H9 (cell line): ENCODE results near the gene PRDM5. TPM values are rescaled to one million over a fixed set of nuclear protein-coding genes. Genes with fewer than 3 reads are reported as not detected.

Source experiments
- DNase-seq: peaks from one replicate; pipeline ENCODE4 v3.0.0-alpha.2; 2017
- H2AFZ ChIP-seq: one replicate; pipeline ENCODE4 v1.6.1; 2013; ENCODE audit warnings: mild to moderate bottlenecking, low read length, control low read depth, moderate library complexity
- H2AK5ac ChIP-seq: 2 replicates; pipeline ENCODE4 v1.6.1; 2013; ENCODE audit warnings: low read length, control low read depth, mixed read lengths; ENCODE audit not compliant: insufficient read length
- H2BK120ac ChIP-seq: one replicate; pipeline ENCODE4 v1.6.1; 2013; ENCODE audit warnings: low read depth, mild to moderate bottlenecking, low read length, control low read depth, inconsistent platforms; ENCODE audit not compliant: poor library complexity, severe bottlenecking
- H2BK12ac ChIP-seq: 2 replicates; pipeline ENCODE4 v1.6.1; 2013; ENCODE audit warnings: low read length, control low read depth, mixed read lengths, low read depth; ENCODE audit not compliant: insufficient read length
- H2BK15ac ChIP-seq: 2 replicates; pipeline ENCODE4 v1.6.1; 2013; ENCODE audit warnings: low read depth, low read length, control low read depth
- H2BK20ac ChIP-seq: one replicate; pipeline ENCODE4 v1.6.1; 2013; ENCODE audit warnings: low read depth, mild to moderate bottlenecking, low read length, control low read depth, inconsistent platforms; ENCODE audit not compliant: poor library complexity, severe bottlenecking
- H2BK5ac ChIP-seq: 2 replicates; pipeline ENCODE4 v1.6.1; 2013; ENCODE audit warnings: low read length, control low read depth, mixed read lengths; ENCODE audit not compliant: insufficient read length
- H3K14ac ChIP-seq: 2 replicates; pipeline ENCODE4 v1.6.1; 2013; ENCODE audit warnings: low read length, control low read depth; ENCODE audit not compliant: insufficient read depth
- H3K18ac ChIP-seq: 2 replicates; pipeline ENCODE4 v1.6.1; 2013; ENCODE audit warnings: low read depth, mild to moderate bottlenecking, mixed read lengths, low read length, control low read depth; ENCODE audit not compliant: insufficient read length
- H3K23ac ChIP-seq: 2 replicates; pipeline ENCODE4 v1.6.1; 2013; ENCODE audit warnings: low read length, control low read depth, mixed read lengths, low read depth; ENCODE audit not compliant: insufficient read length
- H3K23me2 ChIP-seq: 2 replicates; pipeline ENCODE4 v1.6.1; 2013; ENCODE audit warnings: low read depth, mild to moderate bottlenecking, mixed read lengths, low read length, control low read depth; ENCODE audit not compliant: insufficient read length, poor library complexity, severe bottlenecking
- H3K27ac ChIP-seq: 2 replicates; pipeline ENCODE4 v1.5.1; 2013; ENCODE audit warnings: low read length, control low read depth, mixed read lengths, low read depth; ENCODE audit not compliant: insufficient read length
- H3K27me3 ChIP-seq: 2 replicates; pipeline ENCODE4 v1.6.1; 2013; ENCODE audit warnings: low read length, control low read depth, inconsistent platforms; ENCODE audit not compliant: insufficient read depth
- H3K4ac ChIP-seq: 2 replicates; pipeline ENCODE4 v1.6.1; 2013; ENCODE audit warnings: low read depth, mild to moderate bottlenecking, control low read depth, inconsistent platforms, low read length, moderate library complexity
- H3K4me1 ChIP-seq: 2 replicates; pipeline ENCODE4 v1.6.1; 2013; ENCODE audit warnings: low read length, control low read depth, inconsistent platforms; ENCODE audit not compliant: insufficient read depth
- H3K4me2 ChIP-seq: 2 replicates; pipeline ENCODE4 v1.6.1; 2013; ENCODE audit warnings: low read length, control low read depth, mixed read lengths; ENCODE audit not compliant: insufficient read length, insufficient read depth
- H3K56ac ChIP-seq: 2 replicates; pipeline ENCODE4 v1.6.1; 2013; ENCODE audit warnings: low read depth, mild to moderate bottlenecking, mixed read lengths, low read length, control low read depth; ENCODE audit not compliant: insufficient read length
- H3K79me1 ChIP-seq: 2 replicates; pipeline ENCODE4 v1.6.1; 2013; ENCODE audit warnings: low read depth, mild to moderate bottlenecking, moderate library complexity, low read length, control low read depth, inconsistent platforms; ENCODE audit not compliant: insufficient read depth, poor library complexity, severe bottlenecking
- H3K79me2 ChIP-seq: 2 replicates; pipeline ENCODE4 v1.6.1; 2013; ENCODE audit warnings: low read length, control low read depth, inconsistent platforms; ENCODE audit not compliant: insufficient read depth
- H3K9ac ChIP-seq: 2 replicates; pipeline ENCODE4 v1.6.1; 2013; ENCODE audit warnings: low read length, control low read depth, mixed read lengths; ENCODE audit not compliant: insufficient read length; ENCODE audit errors: extremely low read depth
- H3K9me3 ChIP-seq: one replicate; pipeline ENCODE4 v1.6.1; 2013; ENCODE audit warnings: low read depth, low read length, inconsistent platforms; ENCODE audit not compliant: control insufficient read depth
- H3T11ph ChIP-seq: one replicate; pipeline ENCODE4 v1.6.1; 2013; ENCODE audit warnings: mild to moderate bottlenecking, low read length, control low read depth, inconsistent platforms
- H4K20me1 ChIP-seq: one replicate; pipeline ENCODE4 v1.6.1; 2013; ENCODE audit not compliant: control insufficient read depth, insufficient read length, insufficient read depth
- H4K5ac ChIP-seq: 2 replicates; pipeline ENCODE4 v1.6.1; 2013; ENCODE audit warnings: low read depth, mild to moderate bottlenecking, mixed read lengths, low read length, control low read depth; ENCODE audit not compliant: insufficient read length
- H4K8ac ChIP-seq: replicated peaks from 2 replicates; pipeline ENCODE4 v1.6.1; 2013; ENCODE audit warnings: low read length, control low read depth, mixed read lengths, low read depth; ENCODE audit not compliant: insufficient read length
- H4K91ac ChIP-seq: 2 replicates; pipeline ENCODE4 v1.6.1; 2013; ENCODE audit warnings: low read depth, mild to moderate bottlenecking, moderate library complexity, mixed read lengths, low read length, control low read depth; ENCODE audit not compliant: insufficient read length
- H3K27ac Mint-ChIP-seq, 3 experiments: 2 replicates in 2 of 3; 3 replicates in 1 of 3; pipeline ENCODE4 v1.8.0; 2020 to 2021; ENCODE audit warnings: mixed read lengths in 3 of 3, mild to moderate bottlenecking in 1 of 3, moderate library complexity in 1 of 3
- H3K27me3 Mint-ChIP-seq: 2 replicates; pipeline ENCODE4 v1.8.0; 2021; ENCODE audit warnings: low read depth, mild to moderate bottlenecking, moderate library complexity, mixed read lengths
- H3K36me3 Mint-ChIP-seq, 3 experiments: 2 replicates in 2 of 3; 3 replicates in 1 of 3; pipeline ENCODE4 v1.8.0; 2020 to 2021; ENCODE audit warnings: low read depth in 3 of 3, mixed read lengths in 3 of 3; ENCODE audit not compliant: insufficient read depth in 1 of 3
- H3K4me1 Mint-ChIP-seq, 2 experiments: 2 replicates each; pipeline ENCODE4 v1.8.0; 2020; ENCODE audit warnings: mixed read lengths in 2 of 2
- H3K4me3 Mint-ChIP-seq, 2 experiments: 2 replicates in 1 of 2; 3 replicates in 1 of 2; pipeline ENCODE4 v1.8.0; 2020 to 2021; ENCODE audit warnings: mild to moderate bottlenecking in 2 of 2, mixed read lengths in 2 of 2, moderate library complexity in 1 of 2
- H3K9me3 Mint-ChIP-seq, 2 experiments: 2 replicates in 1 of 2; 3 replicates in 1 of 2; pipeline ENCODE4 v1.8.0; 2020; ENCODE audit warnings: mild to moderate bottlenecking in 2 of 2, mixed read lengths in 2 of 2, moderate library complexity in 1 of 2
- WGBS: extraction: QIAGEN DNeasy Blood & Tissue Kit; methylation state at CpG from one replicate; pipeline ENCODE4 v1.1.7; 2013; ENCODE audit warnings: missing lambda C conversion rate, low lambda C conversion rate, mixed read lengths; ENCODE audit not compliant: insufficient read length; ENCODE audit errors: extremely low coverage; 5-methylcytosine and 5-hydroxymethylcytosine counted together
- total RNA-seq: library from RNA; stranded (reverse); gene quantifications from 2 replicates; pipeline ENCODE4 v1.2.1, GENCODE V29; 2021
- TF ChIP-seq, protein P1 (sequence below): fragments of 200-600 bp; sonication (generic); conservative IDR thresholded peaks from 3 replicates; pipeline ENCODE4 v1.8.0; 2021; ENCODE audit warnings: antibody characterized with exemption, mild to moderate bottlenecking

PRDM5 gene
- total RNA-seq, 1 experiment from 2014 or later, result 21.7 TPM

- Histone ChIP-seq H4K91ac (no peak overlapping the region), H3K23me2 (no peaks in the 10 kb centered on the region), H3K4me2 (no peak overlapping the region), H2AK5ac (no peak overlapping the region), H4K8ac (no peak overlapping the region), H3K79me1 (no peaks in the 10 kb centered on the region), H4K5ac (no peak overlapping the region), H3K4me1 (no peaks in the 10 kb centered on the region), H3K9ac (no peak overlapping the region), H4K20me1 (peaks cover 2% of the 10 kb centered on the region), H3K27ac (no peak overlapping the region), H3K18ac (no peak overlapping the region), H3K23ac (no peak overlapping the region), H3K9me3 (no peaks in the 10 kb centered on the region), H2BK15ac (no peak overlapping the region), H2BK120ac (no peak overlapping the region), H3K14ac (no peak overlapping the region), H3K56ac (no peak overlapping the region), H3K79me2 (no peaks in the 10 kb centered on the region), H2BK12ac (no peak overlapping the region), H3K27me3 (no peaks in the 10 kb centered on the region), H2BK5ac (no peak overlapping the region), H2AFZ (no peak overlapping the region), H3K4ac (no peak overlapping the region), H2BK20ac (no peak overlapping the region), H3T11ph (no peak overlapping the region)
- H3K9me3 Mint-ChIP-seq, result peaks cover 6 to 12% of the 10 kb centered on the region in 2 experiments; a peak in 3 of 5 replicates
- H3K4me3 Mint-ChIP-seq, result no peak overlapping the region
- peak overlapping the region in 1 of 3 experiments; percentile 93; a peak in 2 of 7 replicates for H3K27ac Mint-ChIP-seq
- TF ChIP-seq, protein P1, sequence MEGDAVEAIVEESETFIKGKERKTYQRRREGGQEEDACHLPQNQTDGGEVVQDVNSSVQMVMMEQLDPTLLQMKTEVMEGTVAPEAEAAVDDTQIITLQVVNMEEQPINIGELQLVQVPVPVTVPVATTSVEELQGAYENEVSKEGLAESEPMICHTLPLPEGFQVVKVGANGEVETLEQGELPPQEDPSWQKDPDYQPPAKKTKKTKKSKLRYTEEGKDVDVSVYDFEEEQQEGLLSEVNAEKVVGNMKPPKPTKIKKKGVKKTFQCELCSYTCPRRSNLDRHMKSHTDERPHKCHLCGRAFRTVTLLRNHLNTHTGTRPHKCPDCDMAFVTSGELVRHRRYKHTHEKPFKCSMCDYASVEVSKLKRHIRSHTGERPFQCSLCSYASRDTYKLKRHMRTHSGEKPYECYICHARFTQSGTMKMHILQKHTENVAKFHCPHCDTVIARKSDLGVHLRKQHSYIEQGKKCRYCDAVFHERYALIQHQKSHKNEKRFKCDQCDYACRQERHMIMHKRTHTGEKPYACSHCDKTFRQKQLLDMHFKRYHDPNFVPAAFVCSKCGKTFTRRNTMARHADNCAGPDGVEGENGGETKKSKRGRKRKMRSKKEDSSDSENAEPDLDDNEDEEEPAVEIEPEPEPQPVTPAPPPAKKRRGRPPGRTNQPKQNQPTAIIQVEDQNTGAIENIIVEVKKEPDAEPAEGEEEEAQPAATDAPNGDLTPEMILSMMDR, result no peak
- DNase-seq, result no peak
- H3K27me3 Mint-ChIP-seq, result no peaks in the 10 kb centered on the region
- peaks cover 11 to 12% (median 11%) of the 10 kb centered on the region in 3 experiments for H3K36me3 Mint-ChIP-seq
- WGBS, result no CpG with 5 or more reads among the region's 5 CpGs
- H3K4me1 Mint-ChIP-seq, result no peaks in the 10 kb centered on the region
Observed at GRCh38 chr4:120838784-120839183, 83.7 kb downstream of the PRDM5 start.
